ENCODE data around the gene STXBP2.

DNA sequence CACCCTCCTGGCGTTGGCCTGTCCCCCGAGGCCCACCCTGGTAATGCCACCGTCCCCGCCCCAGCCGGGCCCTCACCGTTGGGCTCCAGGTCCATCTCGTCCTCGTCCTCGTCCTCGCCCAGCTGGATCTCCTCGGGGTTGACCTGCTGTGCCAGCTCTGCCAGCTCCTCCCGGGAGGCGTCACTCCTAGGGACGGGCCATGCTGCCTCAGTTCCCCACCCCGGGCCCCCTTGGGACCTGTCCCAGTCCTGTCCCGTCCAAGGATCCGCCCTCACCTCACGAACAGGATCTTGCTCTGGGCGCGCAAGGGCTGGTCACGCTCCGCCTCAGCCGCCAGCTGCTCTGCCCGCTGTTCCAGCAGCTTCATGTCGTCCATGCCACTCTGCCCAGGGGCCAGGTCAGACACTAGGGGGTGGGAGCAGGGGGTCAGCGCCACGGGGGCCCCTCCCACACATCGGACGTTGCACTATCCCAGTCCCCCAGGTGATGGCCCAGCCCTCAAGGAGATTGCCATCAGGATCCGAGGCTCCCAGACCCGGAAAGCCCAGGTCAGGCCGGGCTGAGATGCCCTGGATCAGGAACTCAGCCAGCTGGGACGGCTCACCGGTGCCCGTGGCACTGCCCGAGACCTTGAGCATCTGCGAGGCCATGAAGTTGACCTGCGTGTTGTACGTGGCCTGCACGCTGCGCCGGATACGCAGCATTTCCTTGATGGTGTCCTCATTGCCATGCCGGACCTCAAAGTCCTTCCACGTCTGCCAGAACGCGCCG is 17.1 kb upstream of the STXBP2 start:
- TF ChIP-seq POLR2A (IDR thresholded peaks at IDR 0.05; ENCODE audit: low read depth, low read length) (no peak), POLR2AphosphoS5 (IDR thresholded peaks at IDR 0.05; ENCODE audit: low read depth, low read length) (no peak)
